ENCODE results near the gene AP5Z1.

- no peak for TF ChIP-seq CTCF (conservative IDR thresholded peaks at IDR 0.05)
- TF ChIP-seq EZH2 (IDR thresholded peaks at IDR 0.05; ENCODE audit: low read depth): no peak
These were observed 38.1 kb upstream of the AP5Z1 start for GRCh38 chr7:4737300-4737699.

Measured in PC-9 (cell line).